OCI-LY3 (cell line): ENCODE data around the gene ESRRA.
A peak's percentile ranks its signal among the peaks of the same experiment; 100 is the strongest.

Source experiments
- H2AFZ ChIP-seq: fragments of 200-600, 300-600 bp; shearing (Covaris generic); 2 replicates; pipeline ENCODE4 v1.6.0; 2014; ENCODE audit warnings: antibody characterized with exemption, low read depth, low read length
- H3K27ac ChIP-seq: fragments of 200-600, 300-600 bp; sonication (generic); 2 replicates; pipeline ENCODE4 v1.5.1; 2014; ENCODE audit warnings: mild to moderate bottlenecking, low read length, moderate library complexity, mixed read lengths
- H3K27me3 ChIP-seq: fragments of 200-600, 300-600 bp; sonication (generic); 2 replicates; pipeline ENCODE4 v1.6.1; 2014; ENCODE audit warnings: low read depth, low read length, mixed read lengths
- H3K36me3 ChIP-seq: fragments of 200-600, 300-600 bp; sonication (generic); replicated peaks from 2 replicates; pipeline ENCODE3; 2014; ENCODE audit warnings: low read depth, low read length, mixed read lengths
- H3K4me1 ChIP-seq: fragments of 300-600, 200-600 bp; sonication (generic); 2 replicates; pipeline ENCODE4 v1.6.1; 2014; ENCODE audit warnings: low read length, mixed read lengths
- H3K4me2 ChIP-seq: fragments of 200-600, 300-600 bp; sonication (generic); 2 replicates; pipeline ENCODE4 v1.6.1; 2014; ENCODE audit warnings: low read length, mixed read lengths
- H3K4me3 ChIP-seq: fragments of 300-600, 200-600 bp; sonication (generic); 2 replicates; pipeline ENCODE4 v1.5.1; 2014; ENCODE audit warnings: antibody characterized with exemption, mild to moderate bottlenecking, low read length, moderate library complexity
- H3K79me2 ChIP-seq: fragments of 300-600, 200-600 bp; shearing (Covaris generic); 2 replicates; pipeline ENCODE4 v1.6.1; 2014; ENCODE audit warnings: mild to moderate bottlenecking, low read length, mixed read lengths
- H3K9ac ChIP-seq: fragments of 300-600, 200-600 bp; shearing (Covaris generic); 2 replicates; pipeline ENCODE4 v1.6.0; 2014; ENCODE audit warnings: mild to moderate bottlenecking, low read length, moderate library complexity
- H3K9me3 ChIP-seq: fragments of 200-600, 300-600 bp; shearing (Covaris generic); 2 replicates; pipeline ENCODE4 v1.6.1; 2014; ENCODE audit warnings: low read length, mixed read lengths; ENCODE audit not compliant: insufficient read depth
- H4K20me1 ChIP-seq: fragments of 200-600, 300-600 bp; sonication (generic); 2 replicates; pipeline ENCODE4 v1.6.1; 2016; ENCODE audit warnings: low read length, mixed read lengths; ENCODE audit not compliant: insufficient read depth
- CTCF ChIP-seq: fragments of 200-600, 300-600 bp; sonication (generic); IDR thresholded peaks from 2 replicates; pipeline ENCODE4 v1.5.1; 2014; ENCODE audit warnings: antibody characterized with exemption, low read length, low read depth
- EZH2phosphoT487 ChIP-seq: fragments of 200-600 bp; shearing (Covaris generic); IDR thresholded peaks from 2 replicates; pipeline ENCODE4 v1.6.1; 2018; ENCODE audit warnings: antibody characterized with exemption, mixed run types, low read depth

The ESRRA gene

GRCh38 chr11:64304032-64304315, 1.4 kb upstream of the ESRRA start:
- no peaks in the 10 kb centered on the region for H4K20me1 ChIP-seq
- no peaks in the 10 kb centered on the region for H3K9me3 ChIP-seq
- H3K79me2 ChIP-seq = peaks cover 26% of the 10 kb centered on the region
- peak overlapping the region; percentile 86 for H3K4me2 ChIP-seq
- peak overlapping the region; percentile 98 for H3K9ac ChIP-seq
- H3K27me3 ChIP-seq = no peaks in the 10 kb centered on the region
- peak overlapping the region; percentile 91 for H3K4me3 ChIP-seq
- H3K36me3 ChIP-seq = no peaks in the 10 kb centered on the region
- no peak for TF ChIP-seq EZH2phosphoT487
- TF ChIP-seq CTCF = no peak
- no peak overlapping the region for H2AFZ ChIP-seq
- peaks cover 22% of the 10 kb centered on the region for H3K4me1 ChIP-seq
- peak overlapping the region; percentile 93 for H3K27ac ChIP-seq

- peak overlapping the region; percentile 86 for H3K4me2 ChIP-seq
- TF ChIP-seq CTCF = peak; percentile 97
- no peak for TF ChIP-seq EZH2phosphoT487
- H3K27me3 ChIP-seq = no peaks in the 10 kb centered on the region
- H3K4me1 ChIP-seq = peaks cover 22% of the 10 kb centered on the region
- H3K36me3 ChIP-seq = no peaks in the 10 kb centered on the region
- H3K27ac ChIP-seq = peak overlapping the region; percentile 93
- H3K4me3 ChIP-seq = peak overlapping the region; percentile 91
- no peaks in the 10 kb centered on the region for H4K20me1 ChIP-seq
- peak overlapping the region; percentile 73 for H2AFZ ChIP-seq
- no peaks in the 10 kb centered on the region for H3K9me3 ChIP-seq
- peak overlapping the region; percentile 98 for H3K9ac ChIP-seq
- peaks cover 26% of the 10 kb centered on the region for H3K79me2 ChIP-seq
These were observed 830 bp upstream of the ESRRA start for GRCh38 chr11:64304316-64305072.

GRCh38 chr11:64305691-64306562, 603 bp downstream of the ESRRA start:
- Histone ChIP-seq H4K20me1 (no peaks in the 10 kb centered on the region), H3K27me3 (no peaks in the 10 kb centered on the region), H3K36me3 (peaks cover 6% of the 10 kb centered on the region), H3K9me3 (no peaks in the 10 kb centered on the region), H3K27ac (peak overlapping the region; percentile 66), H3K4me2 (peak overlapping the region; percentile 90), H2AFZ (peak overlapping the region; percentile 44; the same call in 1 of the 2 replicates), H3K4me3 (peak overlapping the region; percentile 92), H3K79me2 (peaks cover 36% of the 10 kb centered on the region), H3K4me1 (peaks cover 22% of the 10 kb centered on the region), H3K9ac (peak overlapping the region; percentile 88)
- TF ChIP-seq CTCF (peak; percentile 72), EZH2phosphoT487 (no peak)

- Histone ChIP-seq H3K4me3 (peak overlapping the region; percentile 92), H3K4me1 (peaks cover 22% of the 10 kb centered on the region), H3K79me2 (peaks cover 41% of the 10 kb centered on the region), H2AFZ (no peak overlapping the region; the same call in 1 of the 2 replicates), H3K9ac (peak overlapping the region; percentile 88), H4K20me1 (no peaks in the 10 kb centered on the region), H3K27ac (peak overlapping the region; percentile 66), H3K36me3 (peaks cover 7% of the 10 kb centered on the region), H3K9me3 (no peaks in the 10 kb centered on the region), H3K4me2 (peak overlapping the region; percentile 90), H3K27me3 (no peaks in the 10 kb centered on the region)
- TF ChIP-seq EZH2phosphoT487 (no peak), CTCF (no peak)
These were observed 1.2 kb downstream of the ESRRA start for GRCh38 chr11:64306563-64306875.
